ES-I3 (cell line): ENCODE results near the gene SCAPER.
"Not testable (repeated sequence)": the region's sequence is repeated elsewhere in the genome, so short reads cannot be mapped to it uniquely, and the experiment has no call there.

Experiments
- H3K36me3 ChIP-seq: 2 replicates; pipeline ENCODE4 v1.6.1; 2013; ENCODE audit warnings: mild to moderate bottlenecking, low read length, control low read depth, moderate library complexity; ENCODE audit not compliant: insufficient read depth
- H3K4me1 ChIP-seq: 2 replicates; pipeline ENCODE4 v1.6.1; 2013; ENCODE audit warnings: mild to moderate bottlenecking, control low read depth, low read length; ENCODE audit not compliant: insufficient read depth
- H3K9ac ChIP-seq: 2 replicates; pipeline ENCODE4 v1.6.1; 2013; ENCODE audit warnings: low read depth, mild to moderate bottlenecking, low read length, moderate library complexity
- H3K9me3 ChIP-seq: 2 replicates; pipeline ENCODE4 v1.6.1; 2013; ENCODE audit warnings: mild to moderate bottlenecking, low read length, moderate library complexity; ENCODE audit not compliant: control insufficient read depth, insufficient read depth

The SCAPER gene

DNA sequence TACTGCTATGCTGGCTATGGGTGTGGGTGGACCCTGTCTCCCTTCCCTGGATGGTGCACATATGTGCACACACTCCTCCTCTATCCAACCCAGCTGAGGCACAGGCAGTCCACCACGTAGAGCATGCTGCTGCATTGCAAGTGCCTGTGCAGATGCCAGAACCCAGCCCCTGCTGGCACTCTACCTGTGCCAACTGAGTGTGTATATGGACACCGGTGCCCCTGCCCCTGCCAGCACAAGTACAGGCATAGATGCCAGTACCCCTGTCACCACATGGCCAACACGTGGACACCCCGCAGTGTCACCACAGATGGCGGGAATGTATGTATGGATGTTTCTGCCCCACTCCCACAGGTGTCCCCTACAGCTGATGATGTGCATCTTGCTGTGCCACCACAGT lies 352.0 kb downstream of the SCAPER start:
- Histone ChIP-seq H3K9ac (no peak overlapping the region), H3K4me1 (no peaks in the 10 kb centered on the region), H3K9me3 (no peaks in the 10 kb centered on the region), H3K36me3 (no peaks in the 10 kb centered on the region)

DNA sequence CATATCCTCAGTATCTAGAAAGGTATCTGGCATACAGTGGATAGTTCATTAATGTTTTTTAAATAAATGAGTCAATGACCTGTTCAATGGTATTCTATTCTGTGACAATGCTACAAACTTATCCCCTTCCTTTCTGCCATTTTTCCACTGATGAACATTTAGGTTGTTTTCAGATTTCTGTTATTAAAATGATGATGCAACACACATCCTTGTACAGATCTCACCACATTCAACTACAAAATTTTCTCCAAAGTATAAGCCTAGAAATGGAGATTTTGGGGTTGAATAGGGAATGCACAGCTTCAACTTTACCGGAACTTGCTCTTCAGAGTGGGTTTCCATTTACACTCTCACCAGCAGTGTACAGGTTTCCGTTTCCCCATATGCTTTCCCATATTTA lies 358.3 kb downstream of the SCAPER start:
- no peaks in the 10 kb centered on the region for H3K36me3 ChIP-seq
- no peaks in the 10 kb centered on the region for H3K9me3 ChIP-seq
- H3K4me1 ChIP-seq, result no peaks in the 10 kb centered on the region
- no peak overlapping the region for H3K9ac ChIP-seq

DNA sequence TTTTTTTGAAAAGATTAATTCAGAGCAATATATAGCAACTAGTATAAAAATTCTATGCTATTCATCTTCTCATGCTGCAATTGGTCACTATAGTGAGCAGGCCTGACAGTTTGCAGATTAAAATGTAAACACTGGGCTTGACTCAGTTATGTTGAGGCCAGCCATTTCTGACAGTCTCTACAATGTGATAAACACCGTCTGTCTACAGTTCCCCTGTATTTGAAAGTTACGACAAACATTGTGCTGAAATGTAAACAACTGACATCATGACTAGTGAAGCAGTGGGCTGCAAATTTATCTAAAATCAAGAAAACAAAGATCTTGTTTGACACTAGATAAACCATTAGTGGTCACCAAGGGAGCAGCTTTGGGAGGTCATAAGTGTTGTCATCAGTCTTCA lies 371.1 kb downstream of the SCAPER start:
- Histone ChIP-seq H3K4me1 (no peaks in the 10 kb centered on the region), H3K9ac (no peak overlapping the region), H3K36me3 (no peaks in the 10 kb centered on the region), H3K9me3 (no peaks in the 10 kb centered on the region)

DNA sequence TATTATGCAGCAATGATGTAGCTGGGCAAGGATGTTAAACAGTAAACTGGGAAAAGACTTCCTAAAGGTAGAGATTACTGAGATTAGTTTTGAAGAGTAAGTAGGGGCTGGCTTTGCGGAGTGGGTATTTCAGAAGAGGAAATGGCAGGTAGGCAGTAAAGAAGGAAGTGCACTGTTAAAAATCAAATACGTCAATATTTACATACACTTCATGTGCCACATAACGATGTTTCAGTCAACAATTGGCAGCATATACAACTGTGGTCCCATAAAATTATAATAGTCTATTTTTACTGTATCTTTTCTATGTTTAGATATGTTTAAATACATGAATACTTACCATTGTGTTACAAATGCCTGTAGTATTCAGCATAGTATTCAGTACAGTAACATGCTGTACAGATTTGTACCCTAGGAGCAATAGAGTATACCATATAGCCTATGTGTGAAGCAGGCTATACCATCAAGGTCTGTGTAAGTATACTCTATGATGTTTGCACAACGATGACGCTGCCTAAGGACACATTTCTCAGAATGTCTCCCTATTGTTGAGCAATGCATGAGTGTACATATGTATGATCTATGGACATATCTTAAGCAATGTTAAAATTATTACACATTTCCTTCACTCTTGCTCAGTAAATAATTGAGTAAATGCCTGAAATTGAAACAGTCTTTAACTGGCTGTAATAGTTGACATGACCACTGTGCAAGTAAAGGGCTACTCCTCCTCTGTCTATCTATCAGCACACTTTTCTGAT lies 371.9 kb downstream of the SCAPER start:
- Histone ChIP-seq H3K9me3 (no peaks in the 10 kb centered on the region), H3K36me3 (no peaks in the 10 kb centered on the region), H3K4me1 (no peaks in the 10 kb centered on the region), H3K9ac (no peak overlapping the region)

DNA sequence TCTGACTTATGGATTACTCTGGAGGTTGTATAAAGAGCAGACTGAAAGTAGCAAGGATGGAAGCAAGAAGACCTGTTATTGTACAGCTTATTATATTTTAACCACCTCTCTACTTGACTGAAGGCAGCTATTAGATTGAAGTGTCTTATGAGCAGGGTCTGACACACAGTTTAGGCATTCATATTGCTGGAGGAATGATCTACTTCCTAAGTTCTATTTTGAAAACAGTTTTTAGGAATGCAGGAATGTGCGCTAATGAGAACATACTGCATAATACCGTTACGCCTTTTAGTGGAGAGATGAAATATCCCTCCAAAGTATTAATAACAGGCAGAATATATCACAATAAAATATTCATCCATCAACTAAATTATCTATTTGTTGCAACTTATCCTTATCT lies 375.2 kb downstream of the SCAPER start:
- no peaks in the 10 kb centered on the region for H3K4me1 ChIP-seq
- H3K36me3 ChIP-seq, result no peaks in the 10 kb centered on the region
- H3K9ac ChIP-seq, result no peak overlapping the region
- H3K9me3 ChIP-seq, result no peaks in the 10 kb centered on the region

DNA sequence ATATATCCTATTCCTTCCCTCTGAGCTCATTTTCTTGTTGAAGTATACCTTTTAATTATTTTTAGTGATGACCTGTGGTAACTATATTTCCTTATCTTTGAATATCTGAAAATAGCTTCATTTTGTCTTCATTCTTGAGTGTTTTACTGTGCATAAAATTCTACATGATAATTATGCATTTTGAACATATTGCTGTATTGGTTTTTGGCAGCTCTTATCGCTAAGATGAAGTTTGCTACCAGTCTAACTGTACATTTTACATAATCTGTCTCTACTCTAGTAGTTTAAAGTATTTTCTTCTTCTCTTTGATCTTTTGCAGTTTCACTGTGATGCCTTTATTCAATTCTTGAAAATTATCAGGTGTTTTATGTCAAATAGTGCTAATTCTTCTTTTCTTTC lies 379.0 kb downstream of the SCAPER start:
- H3K4me1 ChIP-seq, result no peaks in the 10 kb centered on the region
- H3K36me3 ChIP-seq, result no peaks in the 10 kb centered on the region
- no peaks in the 10 kb centered on the region for H3K9me3 ChIP-seq
- H3K9ac ChIP-seq, result no peak overlapping the region

DNA sequence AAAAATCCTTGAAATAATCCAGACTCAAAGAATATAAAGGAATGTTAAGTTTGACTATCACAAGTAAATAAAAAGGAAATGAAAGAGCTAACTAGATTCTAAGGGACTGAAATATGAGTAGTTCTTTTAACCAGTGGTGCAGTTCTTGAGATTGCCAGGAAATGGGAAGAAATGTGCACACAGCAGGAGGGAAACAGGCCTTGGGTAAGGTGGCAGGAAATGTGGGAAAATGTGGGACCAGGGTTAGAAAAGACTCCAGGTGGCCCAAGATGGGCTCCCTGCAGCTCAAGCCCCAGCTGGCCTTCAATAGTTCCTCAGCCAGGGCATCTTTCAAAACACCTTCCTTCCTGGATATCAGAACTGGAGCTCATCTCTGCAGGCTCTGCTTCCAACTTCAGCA lies 387.2 kb downstream of the SCAPER start:
- H3K9me3 ChIP-seq, result no peaks in the 10 kb centered on the region
- no peaks in the 10 kb centered on the region for H3K36me3 ChIP-seq
- H3K4me1 ChIP-seq, result peaks cover 7% of the 10 kb centered on the region
- no peak overlapping the region for H3K9ac ChIP-seq

DNA sequence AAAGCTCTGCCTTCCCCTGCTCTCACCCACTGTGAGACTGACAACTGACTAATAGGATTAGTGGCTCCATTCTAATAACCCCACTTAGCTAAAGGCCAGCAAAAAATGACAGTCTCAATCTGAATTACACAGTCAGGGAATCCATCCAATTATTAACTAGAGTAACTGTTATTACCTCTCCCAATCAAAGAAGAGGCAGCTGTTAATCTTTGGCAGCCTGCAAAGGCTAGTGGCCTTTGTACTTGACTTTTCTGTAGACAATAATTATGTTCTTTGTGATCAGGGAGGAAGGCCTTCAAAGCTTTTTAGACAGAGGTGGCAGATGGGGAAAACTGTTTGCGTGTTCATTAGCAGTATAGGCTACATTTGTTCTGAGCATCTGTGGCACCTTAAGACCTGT lies 390.9 kb downstream of the SCAPER start:
- H3K36me3 ChIP-seq, result no peaks in the 10 kb centered on the region
- no peaks in the 10 kb centered on the region for H3K9me3 ChIP-seq
- H3K9ac ChIP-seq, result no peak overlapping the region
- peaks cover 7% of the 10 kb centered on the region for H3K4me1 ChIP-seq

DNA sequence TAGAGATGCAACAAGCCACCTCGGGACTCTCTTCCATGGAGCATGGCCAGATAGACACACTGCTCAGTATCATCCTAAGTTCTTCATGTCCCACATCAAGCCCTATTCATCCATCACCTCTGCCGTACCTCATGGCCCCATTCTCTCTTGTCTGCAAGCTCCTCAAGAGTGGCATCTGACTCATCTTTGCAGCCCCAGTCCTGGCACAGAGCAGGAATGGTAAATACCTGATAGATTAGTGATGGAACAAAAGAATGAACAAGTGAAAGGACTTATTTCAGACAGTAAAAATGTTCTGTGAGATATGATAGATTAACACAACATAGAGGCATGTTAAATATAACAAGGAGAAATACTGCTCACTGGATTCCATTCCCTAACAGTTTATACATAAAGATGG lies 392.2 kb downstream of the SCAPER start:
- no peaks in the 10 kb centered on the region for H3K36me3 ChIP-seq
- H3K9ac ChIP-seq, result no peak overlapping the region

DNA sequence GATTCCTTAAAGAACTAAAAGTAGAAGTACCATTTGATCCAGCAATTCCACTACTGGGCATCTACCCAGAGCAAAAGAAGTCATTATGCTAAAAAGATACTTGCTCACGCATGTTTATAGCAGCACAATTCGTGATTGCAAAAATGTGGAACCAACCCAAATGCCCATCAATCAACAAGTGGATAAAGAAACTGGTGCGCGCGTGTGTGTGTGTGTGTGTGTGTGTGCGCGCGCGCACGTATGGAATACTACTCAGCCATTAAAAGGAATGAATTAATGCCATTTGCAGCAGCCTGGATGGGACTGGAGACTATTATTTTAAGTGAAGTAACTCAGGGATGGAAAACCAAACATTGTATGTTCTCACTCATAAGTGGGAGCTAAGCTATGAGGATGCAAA lies 394.5 kb downstream of the SCAPER start:
- not testable (repeated sequence) for H3K4me1 ChIP-seq, H3K36me3 ChIP-seq, H3K9me3 ChIP-seq, H3K9ac ChIP-seq

More for the DNA sequence above, 392.2 kb downstream of the SCAPER start:
- Histone ChIP-seq H3K9me3 (no peaks in the 10 kb centered on the region), H3K4me1 (peaks cover 2% of the 10 kb centered on the region)

DNA sequence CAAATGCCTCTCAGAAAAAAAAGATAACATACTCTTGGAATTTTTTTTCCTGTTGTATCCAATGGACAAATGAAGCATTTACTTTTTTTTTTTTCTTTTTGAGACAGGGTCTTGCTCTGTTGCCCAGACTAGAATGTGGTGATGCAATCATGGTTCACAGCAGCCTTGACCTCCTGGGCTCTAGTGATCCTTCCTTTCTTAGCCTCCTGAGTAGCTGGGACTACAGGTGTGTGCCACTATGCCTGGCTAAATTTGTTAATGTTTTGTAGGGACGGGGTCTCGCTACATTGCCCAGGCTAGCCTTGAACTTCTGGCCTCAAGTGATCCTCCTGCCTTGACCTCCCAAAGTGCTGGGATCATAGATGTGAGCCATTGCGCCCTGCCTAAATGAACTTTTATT lies 401.3 kb downstream of the SCAPER start:
- no peak overlapping the region for H3K9ac ChIP-seq
- H3K36me3 ChIP-seq, result no peaks in the 10 kb centered on the region
- H3K9me3 ChIP-seq, result no peaks in the 10 kb centered on the region
- no peaks in the 10 kb centered on the region for H3K4me1 ChIP-seq

DNA sequence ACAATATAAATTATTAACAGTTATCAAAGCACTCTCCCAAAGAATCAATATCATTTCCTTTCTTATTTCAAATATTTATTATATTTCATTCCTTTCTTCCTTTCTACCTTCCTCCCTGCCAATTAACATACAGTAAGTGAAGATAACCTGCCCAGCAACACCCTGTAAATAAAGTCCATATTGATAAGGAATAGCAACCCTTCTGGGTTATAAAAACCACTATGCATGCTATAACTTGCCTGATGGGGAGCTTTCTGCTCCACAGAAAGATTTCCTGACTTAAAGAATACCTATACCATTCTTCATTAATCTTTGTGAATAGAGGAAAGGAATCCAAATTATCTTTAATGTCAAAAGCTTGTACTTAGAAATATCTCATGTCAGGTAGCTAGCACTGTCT lies 402.0 kb downstream of the SCAPER start:
- Histone ChIP-seq H3K4me1 (no peaks in the 10 kb centered on the region), H3K36me3 (no peaks in the 10 kb centered on the region), H3K9ac (no peak overlapping the region), H3K9me3 (no peaks in the 10 kb centered on the region)

DNA sequence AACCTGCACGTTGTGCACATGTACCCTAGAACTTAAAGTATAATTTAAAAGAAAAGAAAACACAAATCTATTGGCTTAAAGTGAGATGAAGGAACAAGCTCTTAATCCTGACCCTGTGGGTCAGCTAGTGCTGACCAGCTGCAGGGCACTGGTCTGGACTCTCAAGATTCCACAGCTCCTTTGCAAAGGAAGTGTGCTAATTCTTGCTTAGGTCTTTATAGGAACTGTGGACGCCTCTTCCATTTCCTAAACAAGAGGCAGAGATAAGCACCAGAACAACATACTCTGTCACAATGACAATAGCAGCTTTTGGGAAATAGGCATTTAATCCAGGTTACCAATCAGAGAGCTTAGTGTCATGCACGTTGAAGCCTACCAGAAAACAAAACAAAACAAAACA lies 402.5 kb downstream of the SCAPER start:
- Histone ChIP-seq H3K4me1 (no peaks in the 10 kb centered on the region), H3K9me3 (no peaks in the 10 kb centered on the region), H3K36me3 (no peaks in the 10 kb centered on the region), H3K9ac (no peak overlapping the region)

DNA sequence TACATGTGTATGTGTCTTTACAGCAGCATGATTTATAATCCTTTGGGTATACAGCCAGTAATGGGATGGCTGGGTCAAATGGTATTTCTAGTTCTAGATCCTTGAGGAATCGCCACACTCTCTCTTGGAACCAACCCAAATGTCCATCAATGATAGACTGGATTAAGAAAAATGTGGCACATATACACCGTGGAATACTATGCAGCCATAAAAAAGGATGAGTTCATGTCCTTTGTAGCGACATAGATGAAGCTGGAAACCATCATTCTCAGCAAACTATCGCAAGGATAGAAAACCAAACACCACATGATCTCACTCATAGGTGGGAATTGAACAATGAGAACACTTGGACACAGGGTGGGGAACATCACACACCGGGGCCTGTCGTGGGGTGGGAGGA lies 403.0 kb downstream of the SCAPER start:
- not testable (repeated sequence) for H3K9me3 ChIP-seq, H3K9ac ChIP-seq, H3K4me1 ChIP-seq, H3K36me3 ChIP-seq

DNA sequence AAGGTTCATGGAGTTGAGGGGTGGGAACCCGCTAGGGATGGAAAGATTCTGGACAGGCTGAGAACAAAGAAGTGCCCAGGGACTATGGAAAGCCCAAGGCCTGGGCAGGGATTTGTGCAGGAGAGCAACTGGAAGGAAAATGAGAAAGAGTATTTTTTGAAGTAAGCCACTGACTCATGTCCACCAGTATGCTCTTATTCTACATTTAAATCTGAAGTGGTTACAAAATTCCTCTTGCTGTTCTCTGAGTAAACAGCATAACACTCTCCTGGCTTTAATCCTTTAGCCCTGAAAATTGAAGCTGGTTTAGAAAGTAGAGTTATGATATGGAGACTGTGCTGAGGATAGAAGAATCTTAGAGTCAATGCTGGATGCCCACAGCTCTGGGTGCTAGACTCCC lies 403.4 kb downstream of the SCAPER start:
- H3K4me1 ChIP-seq, result no peaks in the 10 kb centered on the region
- no peaks in the 10 kb centered on the region for H3K9me3 ChIP-seq
- no peak overlapping the region for H3K9ac ChIP-seq
- H3K36me3 ChIP-seq, result no peaks in the 10 kb centered on the region

DNA sequence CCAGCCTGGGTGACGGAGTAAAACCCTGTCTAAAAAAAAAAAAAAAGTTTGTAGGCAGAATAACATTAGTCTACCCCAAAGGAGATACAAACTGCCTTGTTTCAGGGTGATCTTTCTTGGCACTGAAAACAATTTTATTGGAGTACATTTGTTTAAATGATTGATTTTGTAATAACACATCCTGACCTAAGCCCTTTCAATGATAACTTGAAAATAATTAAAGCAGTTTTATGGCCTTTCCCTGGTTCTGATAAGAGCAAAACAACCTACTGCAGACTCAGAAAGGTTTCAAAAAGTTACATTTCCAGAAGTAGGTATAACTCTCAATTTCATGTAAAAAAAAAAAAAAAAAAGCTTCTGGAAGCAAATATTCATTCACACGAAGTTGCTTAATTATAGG lies 404.1 kb downstream of the SCAPER start:
- Histone ChIP-seq H3K4me1 (no peaks in the 10 kb centered on the region), H3K9ac (no peak overlapping the region), H3K9me3 (no peaks in the 10 kb centered on the region), H3K36me3 (no peaks in the 10 kb centered on the region)
